ENCODE data around the gene MFSD6.

Gene MFSD6

DNA sequence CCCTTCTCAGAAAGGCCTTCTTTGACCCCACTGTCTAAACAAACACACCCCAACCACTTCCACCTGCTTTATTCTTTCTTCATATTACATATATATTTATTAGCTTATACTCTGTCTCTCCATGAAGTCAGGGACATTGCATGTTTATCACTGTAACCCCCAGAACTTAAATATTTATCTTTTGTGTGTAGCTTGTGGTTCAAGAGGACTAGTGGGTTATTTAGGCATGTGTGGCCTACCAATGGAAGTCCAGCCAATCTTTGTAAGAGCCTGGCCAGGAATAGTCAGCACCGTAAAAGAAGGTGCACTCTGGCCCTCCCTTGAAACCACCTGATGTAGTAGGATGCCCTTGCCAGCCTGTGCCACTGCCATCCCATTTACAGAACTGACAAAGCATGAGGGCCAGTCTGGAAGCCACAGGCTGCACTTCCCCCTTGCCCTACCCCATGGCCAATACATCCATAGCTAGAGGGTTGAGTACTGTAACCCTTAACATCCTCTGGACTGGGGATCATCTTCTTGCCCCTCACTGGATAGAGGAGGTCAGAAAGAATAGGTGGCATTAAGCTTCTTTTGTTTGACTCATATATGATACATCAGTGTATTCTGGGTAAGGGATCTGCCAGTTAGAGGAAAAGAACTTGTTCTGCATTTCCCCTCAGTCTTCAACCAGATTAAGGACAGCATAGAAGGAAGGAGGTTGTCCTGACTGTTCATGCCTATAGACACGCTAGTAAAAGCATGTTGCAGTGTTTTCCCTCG, 121.5 kb downstream of the MFSD6 start:
- DNase-seq (ENCODE audit: low read depth in 2 of 2) = no peak

DNA sequence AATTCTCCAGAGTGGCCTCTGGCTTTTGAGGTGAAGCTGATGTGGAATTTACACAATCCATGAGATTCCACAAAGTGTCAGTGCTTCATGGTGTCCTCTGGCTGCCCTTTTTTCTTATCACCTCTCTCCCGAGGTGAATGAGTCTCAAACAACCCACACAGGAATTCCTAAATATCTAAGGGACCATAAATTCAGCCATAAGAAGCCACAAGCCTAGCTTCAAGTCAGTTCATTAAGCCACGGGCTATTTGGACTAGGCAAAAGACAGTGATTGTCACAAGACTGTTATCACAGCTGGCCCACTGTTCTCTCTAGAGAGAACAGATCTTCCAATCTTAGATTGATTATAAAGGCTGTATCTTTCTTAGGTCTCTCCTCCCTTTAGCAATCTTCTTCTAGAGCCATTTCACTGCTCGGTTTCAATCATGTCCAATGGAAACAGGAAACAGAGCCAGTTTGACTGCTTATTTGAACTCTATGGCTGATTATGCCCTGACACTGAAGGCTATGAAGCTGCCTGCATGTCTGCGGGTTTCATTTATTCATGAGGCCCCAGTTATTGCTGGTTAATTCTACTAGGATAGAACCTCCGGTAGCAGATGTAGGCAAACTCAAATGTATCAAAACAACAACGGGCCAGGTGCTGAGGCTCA, 122.2 kb downstream of the MFSD6 start:
- DNase-seq (ENCODE audit: low read depth in 2 of 2) = no peak

DNA sequence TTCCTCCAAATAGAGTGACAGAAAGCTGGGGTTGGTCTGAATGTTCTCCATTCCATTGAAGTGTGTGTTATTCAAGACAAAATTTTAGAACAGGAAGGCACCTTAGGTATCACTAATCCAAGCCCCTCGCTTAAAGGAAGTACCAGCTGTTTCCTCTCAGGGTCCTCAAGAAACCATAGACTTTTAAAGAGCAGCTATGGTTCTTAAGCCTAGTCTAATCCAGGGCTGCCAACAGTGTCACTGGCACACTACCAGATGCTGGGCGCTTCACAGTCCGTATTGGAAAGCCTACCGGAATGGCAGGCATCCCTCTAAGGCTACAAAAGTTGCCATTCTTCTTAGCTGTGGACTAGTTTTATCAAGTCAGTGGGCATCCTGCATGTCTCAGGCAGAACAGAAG, 124.4 kb downstream of the MFSD6 start:
- no peak for DNase-seq (ENCODE audit: low read depth in 2 of 2)

DNA sequence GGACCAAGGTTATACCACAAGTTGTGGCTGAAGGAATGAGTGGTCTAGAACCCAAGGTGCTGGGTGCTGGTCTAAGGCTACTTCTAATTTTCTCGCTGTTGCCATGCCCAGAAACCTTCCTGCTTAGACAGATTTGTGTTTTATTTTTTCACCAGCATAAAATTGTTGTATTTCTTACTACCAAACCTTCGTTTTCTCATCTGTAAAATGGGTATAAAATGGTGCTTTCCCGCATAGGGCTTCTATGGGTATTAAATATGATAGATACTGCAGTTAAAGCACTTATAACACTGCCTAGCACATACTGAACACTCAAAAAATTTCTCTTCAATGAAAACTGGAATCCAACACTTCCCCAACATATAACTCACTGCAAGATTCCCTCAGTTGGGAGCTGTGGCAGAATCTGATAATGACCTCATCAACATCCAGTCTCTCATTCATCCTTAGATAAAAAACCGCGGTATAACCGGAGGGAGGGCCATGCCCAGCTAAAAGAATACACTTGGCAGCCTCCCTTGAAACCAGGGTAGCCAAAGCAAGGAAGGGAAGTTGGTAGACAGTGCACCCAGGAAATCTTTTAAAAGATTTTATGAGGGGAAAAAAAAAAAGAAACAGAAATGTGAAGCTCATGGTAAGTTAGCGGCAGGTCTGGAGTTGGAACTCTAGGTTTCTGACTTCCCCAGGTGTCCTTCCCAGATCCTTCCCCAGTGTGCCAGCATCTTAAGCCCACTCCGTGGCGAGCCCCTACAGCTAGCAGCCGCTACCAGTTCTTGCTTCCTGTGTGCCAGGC, 125.2 kb downstream of the MFSD6 start:
- no peak for DNase-seq (ENCODE audit: low read depth in 2 of 2)

DNA sequence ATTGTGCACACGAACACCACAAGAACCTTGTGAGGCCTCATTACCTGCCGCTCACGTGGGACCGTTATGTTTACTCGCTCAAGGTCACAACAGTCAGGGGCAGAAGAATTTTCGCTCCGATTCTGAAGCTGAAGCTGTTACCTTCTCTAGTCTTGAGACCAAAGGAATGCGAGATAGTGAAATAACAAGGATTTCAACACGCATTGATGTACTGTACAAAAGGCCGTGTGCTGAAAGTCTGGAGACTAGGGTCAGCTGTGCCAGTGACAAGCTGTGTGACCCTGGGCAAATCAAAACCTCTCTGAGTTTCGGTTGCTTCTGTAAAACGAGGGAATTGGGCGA, 125.8 kb downstream of the MFSD6 start:
- peak; percentile 23 to 29 for DNase-seq (ENCODE audit: low read depth in 2 of 2)

DNA sequence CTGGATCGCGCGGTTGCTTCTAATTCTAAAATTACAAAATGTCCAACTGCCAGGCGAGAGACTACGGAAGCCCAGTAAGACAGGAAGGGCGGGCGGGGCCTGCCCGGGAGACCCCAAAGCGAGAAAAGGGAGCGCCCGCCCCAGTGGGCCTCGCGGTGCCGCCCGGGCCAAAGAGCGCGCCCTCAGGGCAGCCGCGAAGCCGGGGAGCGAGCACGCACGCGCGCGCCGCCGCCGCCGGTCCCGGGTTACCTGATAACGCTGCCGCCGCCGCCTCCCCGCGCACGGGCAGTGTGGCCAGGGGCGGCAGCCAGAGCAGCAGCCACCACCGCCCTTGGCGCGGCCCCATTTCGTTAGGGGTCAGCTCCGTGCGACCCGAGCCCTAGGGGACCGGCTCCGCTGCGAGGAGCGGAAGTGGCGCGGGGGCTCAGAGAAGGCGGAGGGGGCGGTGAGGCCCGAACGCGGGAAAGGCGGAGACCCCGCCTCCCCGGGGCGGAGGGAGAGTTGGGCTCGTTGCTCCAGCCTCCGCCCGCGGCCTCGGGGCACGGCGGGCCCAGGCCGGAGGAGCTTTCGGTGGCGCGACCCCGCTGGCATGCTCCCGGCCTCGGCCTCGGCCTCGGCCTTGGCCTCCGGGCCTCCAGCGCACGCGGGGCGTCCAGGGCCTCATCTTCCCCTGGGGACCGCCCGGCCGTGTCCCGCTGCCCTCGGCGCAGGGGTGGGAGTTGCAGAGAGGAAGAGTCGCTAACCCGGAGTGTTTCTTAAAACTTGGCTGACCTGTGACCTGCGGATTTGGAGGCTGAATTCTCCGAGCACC, 126.4 kb downstream of the MFSD6 start, which contains the start of gene NEMP2:
TSS of gene NEMP2 (minus strand) at position 413 of the 811 bp plus-strand sequence. CDS start at position 346, 67 bp downstream.
- DNase-seq (ENCODE audit: low read depth in 2 of 2) = peak; percentile 86

DNA sequence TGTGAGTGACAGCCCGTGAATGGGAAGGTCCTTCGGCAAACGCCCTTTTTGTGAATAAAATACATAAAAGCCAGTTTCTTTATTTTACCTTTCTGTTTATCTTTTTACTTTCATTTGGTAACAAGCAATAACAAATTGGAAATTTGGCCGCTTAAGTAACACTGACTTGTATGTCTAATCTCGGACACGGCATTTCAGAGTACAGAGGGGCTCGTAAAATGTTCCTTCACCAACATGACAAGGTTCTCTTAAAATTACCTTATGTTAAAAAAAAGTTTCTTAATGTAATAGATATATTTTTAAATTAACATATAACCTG, 126.9 kb downstream of the MFSD6 start:
- DNase-seq (ENCODE audit: low read depth in 2 of 2) = no peak

DNA sequence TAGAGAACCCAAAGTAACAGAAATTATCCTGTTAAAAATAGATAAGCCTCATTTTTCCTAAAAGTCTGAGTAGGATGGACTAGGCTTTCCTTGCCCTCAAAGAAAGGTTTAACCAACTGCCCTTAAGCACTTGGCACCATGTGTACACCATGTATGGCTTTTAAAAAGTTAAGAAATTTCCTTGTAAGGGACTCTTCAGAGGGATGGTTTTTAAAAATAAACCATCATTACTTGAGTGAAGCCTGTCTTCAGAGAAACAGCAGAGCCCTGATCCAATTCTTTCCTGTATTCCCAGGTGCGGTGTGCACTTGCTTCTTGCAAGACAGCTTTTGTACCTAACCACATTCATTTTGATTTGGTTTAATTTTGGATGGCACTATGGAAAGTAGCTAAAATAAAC, 127.4 kb downstream of the MFSD6 start:
- no peak for DNase-seq (ENCODE audit: low read depth in 2 of 2)

DNA sequence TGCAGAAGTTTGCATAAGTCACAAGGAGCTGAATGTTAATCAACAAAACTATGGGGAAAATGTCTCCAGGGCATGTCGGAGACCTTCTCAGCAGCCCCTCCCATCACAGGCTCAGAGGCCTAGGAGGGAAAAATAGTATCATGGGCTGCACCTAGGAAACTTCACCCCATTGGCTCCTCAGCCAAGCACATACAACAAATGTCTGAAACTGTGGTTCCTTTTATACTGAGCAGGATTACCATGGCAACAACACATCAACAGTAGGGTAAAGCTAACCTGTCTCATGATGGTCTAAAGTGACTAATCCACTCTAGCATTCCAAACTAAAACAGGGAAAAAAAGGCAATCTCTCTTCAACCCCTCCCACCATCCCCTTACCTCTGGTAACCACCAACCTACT, 129.6 kb downstream of the MFSD6 start:
- DNase-seq (ENCODE audit: low read depth in 2 of 2) = no peak

DNA sequence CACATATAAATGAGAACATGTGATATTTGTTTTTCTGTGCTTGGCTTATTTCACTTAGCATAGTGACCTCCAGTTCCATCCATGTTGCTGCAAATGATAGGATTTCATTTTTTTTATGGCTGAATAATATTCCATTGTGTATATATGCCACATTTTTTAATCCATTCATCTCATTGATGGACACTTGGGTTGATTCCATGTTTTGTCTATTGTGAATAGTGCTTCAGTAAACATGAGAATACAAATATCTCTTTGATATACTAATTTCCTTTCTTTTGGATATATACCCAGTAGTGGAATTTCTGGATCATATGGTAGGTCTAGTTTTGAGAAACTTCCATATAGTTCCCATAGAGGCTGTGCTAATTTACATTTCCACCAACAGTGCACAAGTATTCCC, 130.0 kb downstream of the MFSD6 start:
- DNase-seq (ENCODE audit: low read depth in 2 of 2) = no peak

DNA sequence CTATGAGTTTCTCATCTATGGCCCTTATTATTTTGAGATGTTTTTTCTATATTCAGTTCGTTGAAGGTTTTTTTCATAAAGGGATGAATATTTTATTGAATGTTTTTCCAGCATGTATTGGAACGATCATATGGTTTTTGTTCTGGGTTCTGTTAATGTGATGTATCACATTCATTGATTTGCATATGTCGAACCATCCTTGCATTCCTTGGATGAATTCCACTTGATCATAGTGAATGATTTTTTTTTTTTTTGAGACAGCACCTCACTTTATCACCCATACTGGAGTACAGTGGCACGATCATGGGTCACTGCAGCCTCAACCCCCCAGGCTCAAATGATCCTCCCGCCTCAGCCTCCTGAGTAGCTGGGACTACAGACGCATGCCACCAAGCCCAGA, 131.9 kb downstream of the MFSD6 start:
- no peak for DNase-seq (ENCODE audit: low read depth in 2 of 2)

DNA sequence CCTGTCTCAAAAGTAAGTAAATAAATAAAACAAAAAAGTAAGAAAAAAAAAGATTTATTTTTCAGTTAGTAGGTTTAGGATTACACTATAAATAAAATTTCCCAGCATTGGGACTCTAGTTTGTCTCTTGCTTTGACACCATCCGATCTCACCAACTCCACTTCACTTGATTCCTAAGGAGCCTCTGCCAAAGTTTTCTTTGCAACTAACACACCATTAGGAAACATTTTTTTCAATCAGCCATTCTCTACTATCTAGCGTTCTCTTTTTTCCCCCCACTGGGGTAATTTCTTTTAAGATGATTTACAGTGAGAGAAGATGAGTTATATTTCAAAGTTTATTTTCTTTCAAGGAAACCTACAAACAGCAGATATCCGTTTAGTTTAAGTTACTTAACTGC, 136.9 kb downstream of the MFSD6 start:
- no peak for DNase-seq (ENCODE audit: low read depth in 2 of 2)

DNA sequence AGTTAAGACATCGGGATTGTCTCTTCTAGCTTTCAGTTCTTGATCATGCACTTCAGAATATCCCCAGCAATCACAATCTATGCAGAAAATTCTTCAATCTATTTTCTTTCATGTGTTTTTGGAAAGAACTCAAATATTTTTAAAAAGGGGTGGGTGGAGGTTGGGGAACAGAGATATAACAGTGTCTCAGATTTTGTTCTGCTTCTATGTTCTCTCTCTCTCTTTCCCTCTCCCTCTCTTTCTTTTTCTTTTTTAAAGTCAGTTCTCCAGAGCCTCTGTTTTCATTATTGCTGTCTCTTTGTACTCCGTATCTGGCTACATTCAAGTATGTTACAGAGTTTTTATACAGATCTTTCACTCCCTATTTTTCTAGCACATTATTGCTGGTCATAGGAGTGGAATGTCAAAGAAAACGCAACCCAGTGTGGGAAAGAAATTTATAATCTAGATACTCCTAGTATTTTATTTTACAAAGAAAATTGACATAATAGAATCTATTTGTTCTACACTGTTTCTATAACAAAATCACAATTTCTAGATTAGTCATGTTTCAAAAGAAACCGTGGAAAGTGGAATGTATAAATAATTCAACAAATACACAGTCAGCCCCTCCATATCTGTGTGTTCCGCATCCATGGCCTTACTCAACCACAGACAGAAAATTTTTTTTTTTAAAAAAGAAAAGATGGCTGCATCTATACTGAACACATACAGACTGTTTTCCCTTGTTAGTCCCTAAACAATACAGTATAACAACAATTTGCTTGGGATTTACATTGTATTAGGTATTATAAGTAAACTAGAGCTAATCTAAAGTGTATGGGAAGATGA, 137.6 kb downstream of the MFSD6 start:
- DNase-seq (ENCODE audit: low read depth in 2 of 2) = no peak

DNA sequence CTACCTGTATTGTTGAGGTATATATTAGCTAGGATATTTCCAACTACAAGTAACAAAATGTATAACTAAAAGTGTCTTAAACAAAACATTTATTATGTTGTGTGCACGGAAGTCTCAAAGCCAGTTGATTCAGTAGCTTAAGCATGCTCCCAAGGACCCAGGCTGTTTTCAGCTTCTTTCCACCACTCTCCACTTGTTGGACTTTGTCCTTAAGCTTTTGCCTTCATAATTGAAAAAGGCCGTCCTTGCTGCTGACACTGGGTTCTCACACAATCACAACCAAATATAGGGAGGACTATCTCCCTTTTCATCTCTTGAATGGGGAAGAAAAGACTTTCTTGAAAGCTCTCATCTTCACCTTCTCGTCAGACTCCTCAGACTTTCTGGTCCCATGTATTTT, 138.6 kb downstream of the MFSD6 start:
- no peak for DNase-seq (ENCODE audit: low read depth in 2 of 2)

DNA sequence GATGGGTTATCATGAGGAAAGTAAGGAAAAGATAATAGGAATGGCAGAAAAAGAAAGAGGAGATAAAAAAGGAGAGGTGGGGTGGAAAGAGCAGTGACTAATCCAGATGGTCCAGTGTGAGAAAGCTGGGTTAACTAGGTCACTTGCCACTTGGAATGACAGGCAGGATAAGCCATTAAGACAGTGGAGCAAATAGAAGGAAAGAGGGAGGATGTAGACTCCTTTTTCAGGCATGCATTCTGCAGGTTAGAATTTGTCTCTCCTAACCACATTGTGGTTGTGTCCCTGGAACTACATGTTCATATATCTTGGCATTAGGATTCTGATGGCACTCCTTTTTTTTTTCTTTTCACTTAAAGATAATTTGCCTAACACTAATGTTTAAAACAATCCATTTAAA, 139.7 kb downstream of the MFSD6 start:
- no peak for DNase-seq (ENCODE audit: low read depth in 2 of 2)

DNA sequence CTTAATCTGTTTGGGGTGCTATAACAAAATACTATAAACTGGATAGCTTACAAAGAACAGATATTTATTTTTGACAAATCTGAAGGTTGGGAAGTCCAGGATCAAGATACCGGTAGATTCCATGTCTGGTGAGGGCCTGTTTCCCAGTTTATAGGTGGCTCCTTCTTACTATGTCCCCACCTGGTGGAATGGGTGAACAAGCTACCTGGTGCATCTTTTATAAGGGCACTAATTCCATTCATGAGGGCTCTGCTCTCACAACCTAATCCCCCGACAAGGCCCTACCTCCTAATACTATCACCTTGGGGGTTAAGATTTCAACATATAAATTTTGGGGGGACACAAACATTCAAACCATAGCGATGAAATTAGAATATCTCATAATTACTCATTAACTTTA, 142.0 kb downstream of the MFSD6 start:
- no peak for DNase-seq (ENCODE audit: low read depth in 2 of 2)

Data from stimulated activated CD8-positive, alpha-beta memory T cell treated with anti-CD3 and anti-CD28 coated beads, Interleukin-15, amount 100 ng/mL, for 48 hours (primary cell).